ACHN (cell line): ENCODE data around the gene CDKN2AIPNL.
"Not testable (repeated sequence)": the region's sequence is repeated elsewhere in the genome, so short reads cannot be mapped to it uniquely, and the experiment has no call there.

ENCODE experiments used
- DNase-seq: peaks from one replicate; pipeline ENCODE4 v3.0.0-alpha.2; 2015
- in situ Hi-C: cut with HindIII; loops from 2 replicates; pipeline ENCODE4 v1.10.0; 2017; ENCODE audit warnings: low sequenced_read_pairs, low pct_ligation_motif_present, low pct_unique_long_range_greater_than_20kb

Gene CDKN2AIPNL

DNA sequence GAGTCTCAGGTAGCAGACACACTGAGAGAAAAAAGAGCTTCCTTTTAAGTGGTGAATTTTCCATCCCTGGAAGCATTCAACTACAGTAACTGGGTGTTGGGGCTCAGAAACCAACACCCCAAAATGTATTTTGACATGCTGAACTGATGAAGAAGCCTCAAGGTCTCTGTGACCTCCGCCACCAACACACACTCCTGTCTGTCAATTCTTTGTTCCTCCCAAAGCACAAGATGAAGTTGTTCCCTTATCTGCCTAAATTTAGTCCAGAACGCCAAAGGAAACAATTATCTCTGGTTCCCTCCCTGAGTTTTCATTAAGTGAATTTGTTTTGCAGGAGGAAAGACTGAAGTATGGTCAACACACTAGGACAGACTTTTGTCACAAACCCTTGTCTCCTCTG, 1.4 kb upstream of the CDKN2AIPNL start:
- in situ Hi-C loops = no loop called here
- DNase-seq = no peak

DNA sequence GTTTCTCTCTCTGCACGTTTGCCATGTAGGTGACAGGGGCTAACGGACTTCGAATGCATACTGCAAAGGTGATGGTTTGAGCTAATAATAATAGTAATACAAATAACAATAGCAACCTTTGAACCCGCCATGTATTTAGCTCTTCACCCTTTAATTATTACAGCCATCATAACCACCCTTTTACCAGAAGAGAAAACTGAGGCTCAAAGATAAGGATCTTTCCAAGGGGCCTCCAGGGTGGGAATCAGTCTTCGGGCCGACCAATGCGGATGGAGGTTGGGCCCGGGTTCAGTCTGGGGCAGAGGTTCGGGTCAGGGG, 494 bp downstream of the CDKN2AIPNL start:
- DNase-seq = no peak
- in situ Hi-C loops = no loop called here

DNA sequence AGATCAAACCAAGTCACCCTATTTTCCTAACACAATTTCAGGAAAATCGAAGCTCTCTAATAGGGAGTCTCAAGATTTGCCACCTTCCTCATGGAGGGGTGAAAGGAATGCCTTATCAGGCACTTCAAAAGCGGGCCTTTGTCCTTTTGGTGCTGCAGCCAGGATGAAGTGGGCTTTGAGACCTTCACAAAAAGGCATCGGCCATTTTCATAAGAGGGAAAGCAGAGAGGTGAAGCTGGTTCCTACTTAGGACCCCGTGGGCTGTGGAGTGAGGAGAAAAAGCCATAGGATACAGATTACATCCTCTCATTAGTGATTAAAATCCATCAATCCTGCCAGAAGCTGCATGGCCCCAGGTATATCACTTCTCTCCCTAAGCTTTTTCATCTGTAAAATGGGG, 859 bp downstream of the CDKN2AIPNL start:
- in situ Hi-C loops = no loop called here
- DNase-seq = no peak

DNA sequence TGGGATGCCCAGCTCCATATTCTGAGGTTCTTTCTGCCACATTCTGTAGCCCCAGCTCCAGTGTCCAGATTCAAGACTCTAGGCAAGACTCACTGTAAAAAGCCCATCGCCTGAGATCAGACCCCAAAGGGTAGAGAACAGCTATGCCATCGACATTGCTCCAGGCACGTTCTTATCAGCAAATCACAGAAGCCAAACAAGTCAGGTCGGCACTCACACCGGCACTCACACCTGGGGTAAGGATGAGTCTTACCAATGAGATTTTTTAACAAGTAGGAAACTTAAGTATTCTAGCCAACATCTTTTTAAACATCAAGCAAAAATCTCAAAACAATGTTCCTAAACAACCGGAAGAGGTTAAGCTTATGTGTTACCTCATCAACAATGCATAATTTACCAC, 2.4 kb downstream of the CDKN2AIPNL start:
- in situ Hi-C loops = no loop called here
- no peak for DNase-seq

DNA sequence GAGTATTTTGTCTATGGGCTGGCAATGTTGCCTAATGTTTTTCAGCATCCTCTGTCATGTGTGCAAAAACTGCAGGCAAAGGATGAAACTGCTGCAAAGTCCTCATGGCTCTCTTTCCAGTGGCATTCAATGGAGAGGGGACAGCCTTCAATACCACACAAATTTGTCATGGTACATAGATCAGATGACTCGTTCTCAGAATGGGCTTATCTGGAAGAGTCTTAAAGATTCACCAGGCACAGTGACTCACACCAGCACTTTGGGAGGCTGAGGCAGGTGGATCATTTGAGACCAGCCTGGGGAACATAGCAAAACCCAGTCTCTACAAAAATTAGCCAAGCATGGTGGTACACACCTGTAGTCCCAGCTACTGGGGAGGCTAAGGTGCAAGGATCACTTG, 5.3 kb downstream of the CDKN2AIPNL start:
- in situ Hi-C loops = no loop called here
- DNase-seq = peak; percentile 17

DNA sequence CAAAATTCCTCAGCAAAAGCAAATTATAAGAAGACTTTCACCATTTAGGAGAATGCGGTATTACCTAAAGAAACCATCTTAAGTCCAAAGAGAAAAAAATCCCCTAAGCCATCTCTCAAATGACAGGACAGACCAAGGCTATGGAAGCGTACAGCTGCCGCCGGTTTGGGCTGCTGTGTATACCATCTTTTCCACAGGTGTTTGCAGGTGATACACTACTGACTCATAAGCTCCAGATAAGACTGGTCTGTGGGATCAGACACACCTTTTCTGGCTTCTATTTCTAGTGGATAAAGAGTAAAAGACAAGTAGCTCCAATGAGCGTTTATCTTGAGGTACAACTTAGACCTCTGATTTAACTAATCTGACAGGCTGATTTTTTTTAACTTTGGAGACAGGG, 7.7 kb downstream of the CDKN2AIPNL start:
- no peak for DNase-seq
- in situ Hi-C loops = no loop called here

DNA sequence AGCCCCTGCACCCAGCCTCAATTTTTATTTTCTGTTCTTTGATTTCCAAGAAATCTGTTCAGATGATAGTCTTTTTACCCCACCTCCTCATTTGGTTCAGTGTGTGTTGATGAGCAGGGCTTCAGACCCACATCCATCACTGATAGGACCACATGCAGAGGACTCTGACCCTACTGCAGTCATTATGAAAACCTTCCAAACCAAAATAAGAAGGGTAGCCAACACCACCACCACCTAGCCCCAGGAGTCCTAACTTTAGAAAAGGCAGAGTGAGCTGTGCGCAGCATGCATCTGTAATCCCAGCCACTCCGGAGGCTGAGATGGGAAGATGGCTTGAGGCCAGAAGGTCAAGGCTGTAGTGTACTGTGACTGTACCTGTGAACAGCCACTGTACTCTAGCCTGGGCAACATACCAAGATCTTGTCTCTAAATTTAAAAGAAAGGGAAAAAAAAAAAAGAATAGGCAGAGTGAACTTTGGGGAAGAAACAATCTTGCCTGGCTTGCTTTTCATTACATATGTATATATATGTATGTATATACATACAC, 13.0 kb downstream of the CDKN2AIPNL start:
- in situ Hi-C loops = no loop called here
- DNase-seq = no peak

DNA sequence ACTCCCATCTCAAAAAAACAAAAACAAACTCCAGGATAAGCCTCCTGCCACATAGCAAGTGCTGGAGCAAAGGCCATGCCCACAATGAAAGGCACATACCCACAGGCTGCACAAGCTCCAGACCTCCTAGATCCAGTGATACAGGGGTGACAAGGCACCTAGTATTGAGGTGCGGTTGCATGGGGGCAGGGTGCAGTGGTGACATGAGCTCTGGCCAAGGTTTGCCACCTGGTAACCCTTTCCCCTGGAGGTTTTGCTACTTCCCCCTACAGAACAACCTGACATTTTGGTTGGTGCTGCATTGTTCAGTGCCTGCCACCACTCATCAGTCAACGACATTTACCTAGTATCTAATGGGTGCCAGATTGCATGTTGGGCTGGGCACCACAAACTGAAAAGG, 14.5 kb downstream of the CDKN2AIPNL start:
- in situ Hi-C loops = no loop called here
- DNase-seq = no peak

DNA sequence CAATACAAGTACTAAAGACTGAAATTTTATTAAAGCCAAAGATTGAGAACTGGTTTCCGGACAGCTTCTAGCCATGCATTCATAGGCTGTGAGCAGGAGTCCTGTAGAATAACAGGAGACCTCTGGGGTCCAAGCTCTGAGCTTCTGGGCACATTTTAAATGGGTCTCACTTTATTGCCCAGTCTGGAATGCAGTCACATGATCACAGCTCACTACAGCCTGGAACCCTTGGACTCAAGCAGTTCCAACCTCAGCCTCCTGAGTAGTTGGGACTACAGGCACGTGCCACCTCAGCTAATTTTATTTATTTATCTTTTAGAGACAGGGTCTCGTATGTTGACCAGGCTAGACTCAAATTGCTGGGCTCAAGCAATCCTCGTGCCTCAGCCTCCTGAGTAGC, 15.4 kb downstream of the CDKN2AIPNL start:
- in situ Hi-C loops = no loop called here

DNA sequence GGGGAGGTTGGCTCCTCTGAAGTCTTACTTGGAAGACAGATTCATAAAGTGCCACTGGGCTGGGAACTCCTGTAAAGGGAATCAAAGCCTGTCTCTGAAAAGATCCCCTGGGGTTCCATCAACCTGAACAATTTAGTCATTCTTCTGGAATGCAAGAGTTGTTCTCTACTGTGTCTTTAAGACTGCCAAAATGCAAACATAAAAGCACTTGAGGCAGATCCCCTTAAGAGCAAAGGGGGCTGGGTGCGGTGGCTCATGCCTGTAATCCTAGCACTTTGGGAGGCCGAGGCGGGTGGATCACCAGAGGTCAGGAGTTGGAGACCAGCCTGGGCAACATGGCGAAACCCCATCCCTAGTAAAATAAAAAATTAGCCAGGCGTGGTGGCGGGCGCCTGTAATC, 16.7 kb downstream of the CDKN2AIPNL start:
- DNase-seq = peak; percentile 39
- in situ Hi-C loops = no loop called here

More for the DNA sequence above, 15.4 kb downstream of the CDKN2AIPNL start:
- no peak for DNase-seq

DNA sequence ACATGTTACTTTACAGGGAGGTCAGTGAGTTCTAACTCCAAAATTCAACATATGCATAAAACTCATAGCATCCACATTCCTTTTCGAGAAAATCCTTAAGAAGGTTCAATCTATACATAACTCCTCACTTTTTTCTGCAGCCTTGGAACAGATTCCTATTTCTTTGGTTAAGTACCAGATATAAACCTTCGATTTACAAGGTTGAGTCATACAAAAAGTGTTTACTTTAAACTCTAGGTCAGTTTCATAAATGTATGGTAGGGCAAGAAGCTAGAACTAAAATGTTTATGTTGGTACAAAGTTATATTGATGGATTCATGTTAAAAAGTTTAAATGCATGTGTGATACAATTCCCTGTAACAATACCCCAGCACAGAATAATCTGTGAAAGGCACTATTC, 19.4 kb downstream of the CDKN2AIPNL start:
- in situ Hi-C loops = no loop called here
- no peak for DNase-seq

DNA sequence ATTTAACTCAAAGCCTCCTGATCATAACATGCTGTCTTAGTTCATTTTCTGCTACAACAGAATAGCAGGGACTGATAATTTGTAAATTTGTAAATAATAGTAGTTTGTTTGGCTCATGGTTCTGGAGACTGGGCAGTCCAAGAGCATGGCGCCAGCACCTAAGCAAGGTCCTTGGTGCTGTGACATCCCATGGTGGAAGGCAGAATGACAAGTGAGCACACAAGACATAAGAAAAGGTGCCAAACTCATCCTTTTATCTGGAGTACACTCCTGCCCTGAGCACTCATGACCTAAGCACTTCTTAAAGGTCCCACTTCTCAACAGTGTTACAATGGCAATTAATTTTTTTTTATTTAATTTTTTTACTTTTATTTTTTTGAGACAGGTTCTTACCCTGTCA, 24.2 kb downstream of the CDKN2AIPNL start:
- in situ Hi-C loops = no loop called here
- DNase-seq = no peak

DNA sequence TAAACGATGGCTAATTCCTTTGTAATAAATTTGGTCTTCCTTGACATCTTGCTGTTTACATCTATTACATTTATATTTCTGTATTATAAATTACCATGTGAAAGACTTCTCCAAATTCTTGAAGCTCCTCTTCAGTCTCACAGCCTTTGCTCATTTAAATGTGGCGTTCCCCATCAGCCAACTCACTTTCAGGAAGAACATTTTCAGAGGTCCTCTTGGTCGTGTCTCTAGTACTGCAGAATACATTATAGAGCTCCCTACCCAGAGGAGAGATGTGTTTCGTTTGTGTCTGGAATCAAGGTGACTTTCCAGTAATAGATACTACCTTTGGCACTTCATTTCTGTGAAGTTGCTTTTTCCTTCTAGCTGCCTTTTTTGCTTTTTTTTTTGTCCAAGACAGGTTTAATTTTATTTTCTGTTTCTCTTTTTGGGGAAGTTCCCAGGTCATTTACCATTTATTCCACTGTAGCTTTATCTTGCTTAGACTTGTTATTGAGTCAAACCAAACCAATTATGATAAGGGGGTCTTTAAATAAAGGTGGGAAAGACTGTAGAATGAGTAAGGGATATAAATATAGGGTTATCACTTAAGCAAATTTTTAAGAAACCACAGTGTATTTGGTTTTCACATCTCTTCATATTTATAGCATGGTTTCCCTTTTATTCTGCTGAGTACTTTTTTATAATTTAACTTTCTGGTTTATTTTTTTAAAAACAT, 27.5 kb downstream of the CDKN2AIPNL start:
- in situ Hi-C loops = no loop called here
- no peak for DNase-seq

DNA sequence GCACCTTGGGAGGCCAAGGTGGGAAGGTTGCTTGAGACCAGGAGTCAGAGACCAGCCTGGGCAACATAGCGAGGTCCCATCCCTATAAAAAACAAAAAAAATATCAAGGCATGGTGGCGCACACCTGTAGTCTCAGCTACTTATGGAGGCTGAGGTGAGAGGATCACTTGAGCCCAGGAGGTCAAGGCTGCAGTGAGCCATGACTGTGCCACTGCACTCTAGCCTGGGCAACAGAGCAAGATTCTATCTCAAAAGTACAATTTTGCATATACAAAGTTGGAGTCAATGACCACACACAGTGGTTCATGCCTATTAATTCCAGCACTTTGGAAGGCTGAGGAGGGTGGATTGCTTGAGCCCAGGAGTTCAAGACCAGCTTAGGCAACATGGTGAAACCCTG, 29.5 kb downstream of the CDKN2AIPNL start:
- DNase-seq, in situ Hi-C loops: not testable (repeated sequence)

DNA sequence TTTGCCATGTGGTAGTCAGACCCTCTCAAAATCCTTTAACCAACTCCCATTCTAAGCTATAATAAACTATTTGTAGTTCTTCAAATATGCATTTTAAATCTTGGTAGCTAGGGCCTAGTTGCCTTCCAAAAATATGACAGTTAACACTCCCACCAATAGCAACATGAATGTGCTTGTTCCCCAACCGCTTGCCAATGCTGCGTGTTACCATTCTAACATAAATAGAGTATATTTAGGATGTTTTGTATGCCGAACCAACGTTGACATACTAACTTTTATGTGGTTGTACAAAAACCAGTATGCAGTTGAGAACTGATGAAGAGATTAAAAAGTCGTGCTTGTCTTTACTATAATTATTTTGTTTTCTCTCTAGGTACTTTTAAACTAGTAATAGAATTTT, 31.3 kb downstream of the CDKN2AIPNL start:
- no peak for DNase-seq
- in situ Hi-C loops = no loop called here

DNA sequence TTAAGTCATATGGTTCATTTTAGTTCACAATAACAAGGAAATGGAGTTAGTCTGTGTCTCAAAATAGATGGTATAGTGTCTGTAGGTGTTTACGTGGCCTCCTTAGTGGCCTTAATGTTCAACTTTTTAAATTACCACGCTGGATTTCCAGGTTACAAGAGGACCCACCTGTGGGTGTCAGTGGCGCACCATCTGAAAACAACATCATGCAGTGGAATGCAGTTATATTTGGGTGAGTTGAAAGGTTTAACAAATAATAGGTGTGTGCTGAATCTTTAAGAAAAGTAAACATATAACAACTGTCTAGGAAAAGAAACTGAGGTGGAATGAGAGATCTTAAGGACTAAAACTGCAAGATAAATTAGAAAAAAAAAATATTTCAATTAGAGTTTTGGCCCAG, 37.4 kb downstream of the CDKN2AIPNL start:
- in situ Hi-C loops = no loop called here
- no peak for DNase-seq

DNA sequence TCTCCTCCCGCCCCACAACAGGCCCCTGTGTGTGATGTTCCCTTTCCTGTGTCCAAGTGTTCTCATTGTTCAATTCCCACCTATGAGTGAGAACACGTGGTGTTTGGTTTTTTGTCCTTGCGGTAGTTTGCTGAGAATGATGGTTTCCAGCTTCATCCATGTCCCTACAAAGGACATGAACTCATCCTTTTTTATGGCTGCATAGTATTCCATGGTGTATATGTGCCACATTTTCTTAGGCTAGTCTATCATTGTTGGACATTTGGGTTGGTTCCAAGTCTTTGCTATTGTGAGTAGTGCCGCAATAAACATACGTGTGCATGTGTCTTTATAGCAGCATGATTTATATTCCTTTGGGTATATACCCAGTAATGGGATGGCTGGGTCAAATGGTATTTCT, 38.0 kb downstream of the CDKN2AIPNL start:
- in situ Hi-C loops, DNase-seq: not testable (repeated sequence)

DNA sequence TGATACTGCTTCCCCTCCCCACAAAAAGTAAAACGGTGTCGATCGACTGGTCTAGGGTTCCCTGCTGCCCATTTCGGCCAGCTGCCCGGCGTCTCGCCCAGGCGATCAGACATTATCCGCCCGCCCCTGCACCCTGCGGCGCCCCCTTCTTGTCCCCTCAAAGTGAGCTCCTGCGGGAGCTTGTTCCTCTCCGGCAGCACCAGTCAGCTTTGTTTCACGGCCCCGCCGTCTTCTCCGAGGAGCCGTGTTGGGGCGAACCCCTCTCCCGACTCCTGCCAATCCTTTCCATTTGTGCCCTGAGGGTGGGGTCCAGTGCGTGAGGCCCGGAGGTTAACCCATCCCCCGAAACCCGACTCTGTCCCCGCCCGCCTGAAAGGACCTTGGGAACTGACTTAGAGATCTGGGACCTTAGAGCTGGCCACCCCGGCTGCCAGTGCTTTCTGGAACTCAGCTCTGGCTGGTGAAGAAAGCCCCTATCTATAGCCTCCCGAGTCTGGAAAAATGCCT, 39.8 kb downstream of the CDKN2AIPNL start:
- in situ Hi-C loops = no loop called here
- DNase-seq = peak; percentile 39

DNA sequence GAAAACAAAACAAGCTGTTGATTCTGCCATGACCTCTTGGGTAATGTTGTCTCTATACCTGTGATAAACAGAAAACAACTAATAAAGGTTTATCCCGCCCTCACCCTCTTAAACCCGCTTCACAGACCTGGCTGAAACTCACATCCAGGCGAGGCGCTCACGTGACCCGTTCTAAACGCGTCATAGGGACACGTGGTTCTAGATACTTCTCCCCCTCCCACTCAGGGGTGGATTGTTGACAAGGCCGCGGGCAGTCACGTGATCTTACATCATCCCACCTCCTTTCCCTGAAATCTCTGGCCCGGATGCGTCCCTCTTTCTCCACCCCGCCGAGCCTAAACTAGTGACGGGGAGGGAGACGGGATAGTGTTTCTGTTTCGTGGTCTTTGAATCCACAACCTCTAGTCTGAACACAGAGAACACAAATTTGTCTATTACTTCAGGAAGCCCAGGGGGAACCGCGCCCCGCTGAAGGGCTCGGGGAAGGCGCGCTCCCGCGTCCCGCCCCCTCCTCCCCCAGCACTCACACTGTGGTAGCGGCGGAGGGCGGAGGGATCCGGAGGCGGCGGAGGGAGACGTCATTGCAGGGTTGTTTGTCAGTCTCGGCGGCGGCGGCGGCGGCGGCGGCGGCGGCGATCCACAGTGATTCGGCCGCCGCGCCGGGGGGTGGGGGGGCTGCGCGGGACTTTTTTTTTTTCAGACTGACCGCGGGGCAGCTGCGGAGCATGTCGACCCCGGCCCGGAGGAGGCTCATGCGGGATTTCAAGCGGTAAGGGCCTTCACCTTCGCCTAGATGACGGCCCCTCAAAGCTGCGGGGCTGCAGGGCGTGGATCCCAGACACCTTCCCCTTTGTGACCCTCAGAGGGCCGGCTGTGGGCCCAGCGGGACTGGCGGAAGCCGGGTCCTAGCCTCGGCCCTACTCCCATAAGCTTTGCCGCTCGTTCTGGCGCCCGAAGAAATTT, 40.5 kb downstream of the CDKN2AIPNL start, which contains the start of gene UBE2B:
TSS of gene UBE2B (plus strand) at position 699 of the 963 bp plus-strand sequence. CDS start at position 726, 27 bp downstream.
- peak; percentile 98 for DNase-seq
- in situ Hi-C loops = no loop called here
